DMS53 treated with DMSO at 0.1 percent for 48 hours (cell line): ENCODE data around the gene DTL.
"Not testable (repeated sequence)": the region's sequence is repeated elsewhere in the genome, so short reads cannot be mapped to it uniquely, and the experiment has no call there.

Source experiments
- DNase-seq: peaks from one replicate; lab custom pipeline; 2025; ENCODE audit not compliant: unreplicated experiment; lab: John Stamatoyannopoulos, UW

Gene DTL, protein sequence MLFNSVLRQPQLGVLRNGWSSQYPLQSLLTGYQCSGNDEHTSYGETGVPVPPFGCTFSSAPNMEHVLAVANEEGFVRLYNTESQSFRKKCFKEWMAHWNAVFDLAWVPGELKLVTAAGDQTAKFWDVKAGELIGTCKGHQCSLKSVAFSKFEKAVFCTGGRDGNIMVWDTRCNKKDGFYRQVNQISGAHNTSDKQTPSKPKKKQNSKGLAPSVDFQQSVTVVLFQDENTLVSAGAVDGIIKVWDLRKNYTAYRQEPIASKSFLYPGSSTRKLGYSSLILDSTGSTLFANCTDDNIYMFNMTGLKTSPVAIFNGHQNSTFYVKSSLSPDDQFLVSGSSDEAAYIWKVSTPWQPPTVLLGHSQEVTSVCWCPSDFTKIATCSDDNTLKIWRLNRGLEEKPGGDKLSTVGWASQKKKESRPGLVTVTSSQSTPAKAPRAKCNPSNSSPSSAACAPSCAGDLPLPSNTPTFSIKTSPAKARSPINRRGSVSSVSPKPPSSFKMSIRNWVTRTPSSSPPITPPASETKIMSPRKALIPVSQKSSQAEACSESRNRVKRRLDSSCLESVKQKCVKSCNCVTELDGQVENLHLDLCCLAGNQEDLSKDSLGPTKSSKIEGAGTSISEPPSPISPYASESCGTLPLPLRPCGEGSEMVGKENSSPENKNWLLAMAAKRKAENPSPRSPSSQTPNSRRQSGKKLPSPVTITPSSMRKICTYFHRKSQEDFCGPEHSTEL

DNA sequence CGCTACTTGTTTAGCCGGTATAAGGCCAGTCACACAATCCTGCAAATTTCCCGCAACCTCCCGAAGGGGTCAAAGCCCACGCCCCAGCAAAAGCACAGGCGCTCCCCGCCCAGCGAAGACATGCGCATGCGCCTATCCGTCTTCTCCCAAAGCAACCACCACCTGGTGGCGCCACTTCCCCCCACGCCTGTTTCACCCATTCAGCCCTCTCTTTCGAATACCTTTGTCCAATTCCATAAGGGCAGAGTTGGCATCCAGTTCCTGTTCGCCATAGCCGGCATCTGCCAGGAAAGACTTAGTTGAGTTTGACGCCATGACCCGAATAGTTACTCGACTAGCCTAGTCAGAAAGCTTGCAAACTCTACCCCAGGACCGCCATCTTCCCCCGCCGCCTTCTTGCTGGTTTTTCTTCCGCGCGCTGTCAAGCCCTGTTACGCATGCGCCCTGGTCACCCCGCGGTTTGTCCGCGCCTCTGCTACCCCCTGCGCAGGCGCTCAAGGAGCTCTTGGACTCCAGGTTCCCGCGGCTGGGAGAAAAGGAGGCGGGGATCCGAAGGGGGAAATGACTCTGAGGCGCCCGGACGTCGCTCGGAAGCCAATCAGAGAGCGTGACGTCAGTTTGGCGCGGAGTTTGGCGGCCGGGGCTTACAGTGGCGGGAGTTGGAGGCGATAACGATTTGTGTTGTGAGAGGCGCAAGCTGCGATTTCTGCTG lies at the start of gene DTL, which contains the start of gene INTS7:
Gene DTL, plus strand, starts transcription at position 626 of the 712 bp plus-strand sequence. CDS start 143 bp downstream, outside the sequence.
Gene INTS7, minus strand, starts transcription at position 435 of the 712 bp plus-strand sequence. Its CDS starts 120 bp downstream, at position 315.
- DNase-seq, result peak; percentile 99

DNA sequence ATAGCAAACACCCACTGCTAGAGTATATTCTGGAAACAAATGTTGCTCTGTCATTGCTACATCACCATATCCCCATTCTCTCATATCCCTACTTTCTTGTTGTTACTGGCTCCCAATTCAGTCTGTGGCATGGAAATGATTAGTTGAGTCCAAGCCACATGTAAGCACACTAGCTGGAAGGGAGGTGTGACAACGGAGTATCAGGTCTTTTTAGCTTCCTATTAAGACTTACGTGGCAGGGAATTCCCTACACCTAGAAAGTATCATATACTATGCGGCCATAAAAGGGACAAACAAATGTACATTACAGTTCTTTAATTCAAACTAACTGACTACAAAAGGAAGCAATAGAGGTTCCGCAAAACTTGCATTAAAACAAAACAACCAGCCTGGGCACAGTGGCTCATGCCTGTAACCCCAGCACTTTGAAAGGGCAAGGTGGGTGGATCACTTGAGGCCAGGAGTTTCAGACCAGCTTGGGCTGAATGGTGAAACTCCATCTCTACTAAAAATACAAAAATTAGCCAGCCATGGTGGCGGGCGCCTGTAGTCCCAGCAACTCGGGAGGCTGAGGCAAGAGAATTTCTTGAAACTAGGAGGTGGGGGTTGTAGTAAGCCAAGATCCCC lies 48.8 kb upstream of the DTL start:
- DNase-seq, result no peak

DNA sequence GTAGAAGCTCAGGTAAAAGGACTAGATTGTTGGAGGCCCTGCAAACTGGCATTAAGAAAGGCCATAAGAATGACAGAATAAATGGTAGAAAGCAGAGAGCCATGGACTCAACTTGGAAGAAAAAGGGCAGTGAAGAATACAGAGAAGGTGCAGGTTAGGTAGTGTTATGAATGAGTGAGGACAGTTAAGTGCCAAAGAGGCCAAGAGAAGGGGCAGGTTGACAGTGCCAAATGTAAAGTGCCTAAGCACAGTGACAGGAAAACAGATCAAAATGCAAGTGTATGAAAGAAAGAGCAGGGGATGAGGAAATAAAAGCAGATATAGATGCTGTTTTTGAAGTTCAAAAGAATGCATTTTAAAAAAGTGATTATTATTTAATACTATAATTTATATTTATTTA lies 43.9 kb upstream of the DTL start:
- no peak for DNase-seq

DNA sequence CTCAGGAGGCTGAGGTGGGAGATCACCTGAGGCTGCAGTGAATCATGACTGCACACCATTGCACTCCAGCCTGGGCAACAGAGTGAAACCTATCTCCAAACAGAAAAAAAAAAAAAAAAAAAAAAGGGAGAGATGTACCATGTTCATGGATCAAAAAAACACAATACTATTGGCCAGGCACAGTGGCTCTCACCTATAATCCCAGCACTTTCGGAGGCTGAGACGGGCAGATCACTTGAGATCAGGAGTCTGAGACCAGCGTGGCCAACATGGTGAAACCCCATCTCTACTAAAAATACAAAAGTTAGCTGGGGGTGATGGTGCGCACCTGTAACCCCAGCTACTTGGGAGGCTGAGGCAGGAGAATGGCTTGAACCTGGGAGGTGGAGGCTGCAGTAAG lies 38.1 kb upstream of the DTL start:
- not testable (repeated sequence) for DNase-seq

DNA sequence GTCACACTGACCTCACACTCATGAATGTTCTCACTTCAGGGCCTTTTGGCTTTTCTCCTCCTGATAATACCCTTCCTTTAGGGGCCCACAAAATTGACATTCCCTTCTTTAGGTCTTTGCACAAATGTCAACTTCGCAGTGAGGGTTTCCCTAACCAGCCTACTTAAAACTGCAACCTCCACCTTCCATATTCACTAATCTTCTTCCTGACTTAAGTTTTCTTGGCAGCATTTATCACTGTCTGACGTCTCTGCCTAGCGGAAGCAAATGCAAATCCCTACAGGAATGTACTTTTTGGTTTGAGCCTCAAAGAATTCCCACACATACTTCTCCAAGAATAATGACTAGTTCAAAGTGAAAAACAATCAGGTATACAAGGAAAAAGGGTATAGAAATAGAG lies 33.0 kb upstream of the DTL start:
- no peak for DNase-seq

DNA sequence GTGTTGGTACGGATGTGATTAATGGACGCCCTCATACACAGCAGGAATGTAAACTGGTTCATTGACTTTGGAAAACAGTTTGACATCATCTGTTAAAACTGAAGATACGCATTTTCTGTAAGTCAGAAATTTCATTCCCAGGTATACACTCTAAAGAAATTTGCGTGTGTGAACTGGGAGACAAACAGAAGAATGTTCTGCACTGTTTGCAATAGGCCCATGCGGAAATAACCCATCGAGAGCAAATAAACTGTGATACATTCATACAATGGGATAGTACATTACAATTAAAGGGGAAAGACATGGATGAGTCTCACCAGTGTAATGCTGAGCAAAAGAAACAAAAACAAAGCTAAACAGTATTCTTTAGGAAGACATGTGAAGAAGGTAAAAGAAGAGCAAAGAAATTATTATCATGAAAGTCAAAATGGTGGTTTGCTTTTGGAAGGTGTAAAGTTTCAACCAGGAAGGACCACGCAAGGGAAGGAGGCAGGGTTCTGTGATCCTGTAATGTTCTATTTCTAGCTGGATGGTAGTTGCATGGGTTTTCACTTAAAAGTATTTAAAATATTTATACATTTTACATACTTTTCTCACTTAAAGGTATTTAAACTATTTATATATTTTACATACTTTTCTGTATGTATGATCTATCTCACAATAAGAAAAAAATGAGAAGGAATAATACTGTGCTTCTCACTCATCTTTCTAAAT lies 30.5 kb upstream of the DTL start:
- no peak for DNase-seq

DNA sequence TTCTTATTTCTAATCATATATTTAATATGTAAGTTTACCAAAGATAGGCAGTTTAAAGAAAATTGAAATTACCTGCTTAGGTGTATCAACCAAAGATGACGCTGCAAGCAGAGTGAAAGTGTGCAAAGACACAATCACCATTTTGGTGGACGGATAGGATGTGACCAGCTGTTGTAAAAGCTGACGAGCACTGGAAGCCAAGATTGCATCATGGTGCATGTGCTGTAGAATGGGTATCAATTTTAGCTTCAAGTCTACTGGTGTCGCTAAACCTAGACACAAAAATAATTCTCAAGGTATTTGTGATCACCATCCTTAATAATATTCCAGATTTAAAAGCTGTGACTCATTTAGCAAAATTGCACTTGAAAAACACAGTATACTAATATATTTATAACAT lies 28.4 kb upstream of the DTL start:
- DNase-seq, result no peak

DNA sequence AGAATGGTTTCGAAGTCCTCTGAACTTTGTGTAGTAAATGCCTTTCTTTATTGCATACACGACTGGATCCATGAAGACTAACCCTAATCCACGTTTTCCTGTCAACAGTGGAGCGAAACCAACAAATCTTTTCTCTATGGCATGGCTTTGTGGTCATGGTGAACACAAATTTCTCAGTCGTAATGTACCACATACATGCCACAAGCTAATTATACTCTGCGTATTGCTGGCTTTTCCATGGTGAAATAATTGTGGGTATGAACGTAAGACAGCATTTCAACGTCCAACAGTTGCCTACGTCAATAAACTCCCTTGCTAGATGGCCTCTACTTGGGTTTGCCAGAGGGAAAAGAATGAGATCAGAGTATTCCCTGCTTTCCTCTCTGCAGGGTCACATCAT lies 27.7 kb upstream of the DTL start:
- DNase-seq, result no peak

DNA sequence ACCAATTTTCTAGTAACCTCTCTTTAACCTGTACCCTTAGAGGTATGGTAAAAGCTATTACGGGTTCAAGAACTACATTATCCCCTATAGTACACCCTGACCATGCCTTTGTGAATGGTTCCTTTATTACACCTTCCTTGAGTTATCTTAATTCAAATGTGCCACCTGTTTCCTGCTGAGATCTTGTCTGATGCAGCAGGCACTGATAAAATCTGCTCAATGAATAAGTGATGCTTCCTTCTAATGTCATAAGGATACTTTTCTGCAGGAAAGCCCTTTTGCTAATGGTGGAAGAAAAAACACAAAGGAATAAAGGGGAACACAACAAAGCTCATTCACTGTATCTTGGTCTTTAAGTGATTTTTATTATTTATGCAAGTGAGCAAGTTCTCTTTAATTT lies 26.0 kb upstream of the DTL start:
- no peak for DNase-seq

DNA sequence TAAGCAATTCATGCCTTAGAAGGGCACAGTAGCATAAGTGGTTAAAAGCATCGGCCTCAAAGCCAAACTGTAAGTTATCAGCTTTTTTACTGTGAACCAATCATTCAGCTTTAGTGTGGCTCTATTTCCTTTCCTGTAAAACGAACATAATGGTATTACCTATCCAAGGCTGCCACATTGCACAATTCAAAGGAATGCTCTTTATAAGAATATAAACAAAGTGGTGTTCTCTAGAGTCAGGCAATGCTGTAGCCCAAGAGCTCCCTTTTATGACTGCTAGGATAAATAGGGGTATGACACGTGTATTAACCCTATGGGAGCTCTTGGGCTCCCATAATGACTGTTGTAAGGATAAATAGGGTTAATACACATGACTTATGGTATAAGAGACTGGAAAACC lies 25.5 kb upstream of the DTL start:
- no peak for DNase-seq

DNA sequence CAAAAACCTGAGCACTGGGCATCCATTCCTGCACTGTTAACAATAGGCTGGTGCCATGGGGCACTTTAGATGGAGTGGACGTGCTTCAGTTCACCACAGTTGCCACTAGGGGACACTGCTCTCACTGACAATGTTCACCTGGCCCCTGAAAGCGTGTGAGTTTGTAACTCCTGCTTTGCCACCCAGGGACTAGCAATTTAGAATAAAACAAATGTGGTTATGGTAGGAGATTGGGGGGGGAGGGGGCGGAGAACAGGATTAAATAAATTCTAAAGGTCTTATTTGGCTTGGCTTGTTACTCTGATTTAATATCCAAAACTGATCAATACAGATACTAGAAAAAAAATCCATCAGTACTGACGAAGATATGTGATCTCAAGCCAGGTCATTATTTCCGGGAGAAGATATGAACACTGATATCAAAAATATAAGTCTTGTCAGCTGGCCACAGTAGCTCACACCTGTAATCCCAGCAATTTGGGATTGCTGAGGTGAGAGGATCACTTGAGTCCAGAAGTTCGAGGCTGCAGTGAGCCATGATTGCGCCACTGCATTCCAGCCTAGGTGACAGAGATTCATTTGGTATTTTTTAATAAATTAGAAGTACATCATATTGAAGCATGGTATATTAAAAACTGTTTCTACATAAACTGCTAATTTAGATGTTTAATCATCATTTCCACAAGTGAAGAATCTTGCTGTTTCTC lies 23.4 kb upstream of the DTL start:
- DNase-seq, result peak; percentile 64

DNA sequence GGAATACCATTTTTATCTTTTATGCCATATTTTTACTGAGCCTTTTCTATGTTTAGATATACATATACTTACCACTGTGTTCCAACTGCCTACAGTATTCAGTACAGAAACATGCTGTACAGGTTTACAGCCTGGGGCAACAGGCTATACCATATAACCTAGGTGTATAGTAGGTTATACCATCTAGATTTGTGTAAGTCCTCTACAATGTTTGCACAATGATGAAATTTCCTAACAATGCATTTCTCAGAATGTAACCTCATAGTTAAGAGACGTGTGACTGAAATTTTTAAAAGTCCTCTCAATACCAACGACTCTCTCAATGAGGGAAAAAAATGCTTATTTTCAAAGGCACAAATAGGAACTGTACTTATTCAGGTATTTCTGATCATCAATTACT lies 21.9 kb upstream of the DTL start:
- DNase-seq, result peak; percentile 6

DNA sequence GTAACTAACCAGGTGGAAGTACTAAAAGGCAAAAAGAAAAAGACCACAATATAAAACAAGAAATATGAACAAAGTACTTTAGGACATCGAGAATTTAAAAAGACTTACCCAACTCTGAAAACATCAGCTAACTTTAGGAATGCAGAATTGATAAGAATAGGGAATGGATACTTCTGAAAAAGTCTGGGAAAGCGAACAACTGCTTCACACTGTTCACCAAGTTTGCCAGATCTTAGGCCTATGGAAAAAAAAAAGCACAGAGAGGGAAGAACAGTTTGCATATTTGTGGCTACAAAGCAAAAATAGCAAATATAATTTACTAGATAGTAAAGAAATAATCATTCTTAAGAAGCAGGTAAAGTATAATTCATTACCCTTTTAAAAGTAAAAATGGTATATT lies 14.6 kb upstream of the DTL start:
- no peak for DNase-seq

DNA sequence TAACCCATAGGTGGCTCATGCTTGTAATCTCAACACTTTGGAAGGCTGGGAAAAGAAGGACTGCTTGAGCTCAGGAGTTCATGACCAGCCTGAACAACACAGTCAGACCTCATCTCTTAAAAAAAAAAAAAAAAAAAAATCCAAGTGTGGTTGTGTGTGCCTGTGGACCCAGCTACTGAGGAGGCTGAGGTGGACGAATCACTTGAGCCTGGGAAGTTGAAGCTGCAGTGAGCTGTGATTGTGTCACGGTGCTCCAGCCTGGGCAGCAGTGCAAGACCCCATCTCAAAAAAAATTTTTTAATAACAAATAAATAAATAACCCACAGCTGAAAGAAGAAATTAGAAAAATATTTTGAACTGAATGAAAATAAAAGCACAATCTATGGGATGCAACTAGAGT lies 14.0 kb upstream of the DTL start:
- DNase-seq, result no peak

DNA sequence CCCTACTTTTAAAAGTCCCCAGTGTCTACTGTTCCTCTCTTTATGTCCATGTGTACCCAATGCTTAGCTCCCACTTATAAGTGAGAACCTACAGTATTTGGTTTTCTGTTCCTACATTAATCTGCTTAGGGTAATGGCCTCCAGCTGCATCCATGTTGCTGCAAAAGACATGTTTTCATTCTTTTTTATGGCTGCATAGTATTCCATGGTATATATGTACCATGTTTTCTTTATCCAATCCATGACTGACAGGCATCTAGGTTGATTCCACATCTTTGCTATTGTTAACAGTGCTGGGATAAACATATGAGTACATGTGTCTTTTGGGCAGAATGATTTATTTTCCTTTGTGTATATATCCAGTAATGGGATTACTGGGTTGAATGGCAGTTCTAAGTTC lies 12.6 kb upstream of the DTL start:
- DNase-seq, result not testable (repeated sequence)

DNA sequence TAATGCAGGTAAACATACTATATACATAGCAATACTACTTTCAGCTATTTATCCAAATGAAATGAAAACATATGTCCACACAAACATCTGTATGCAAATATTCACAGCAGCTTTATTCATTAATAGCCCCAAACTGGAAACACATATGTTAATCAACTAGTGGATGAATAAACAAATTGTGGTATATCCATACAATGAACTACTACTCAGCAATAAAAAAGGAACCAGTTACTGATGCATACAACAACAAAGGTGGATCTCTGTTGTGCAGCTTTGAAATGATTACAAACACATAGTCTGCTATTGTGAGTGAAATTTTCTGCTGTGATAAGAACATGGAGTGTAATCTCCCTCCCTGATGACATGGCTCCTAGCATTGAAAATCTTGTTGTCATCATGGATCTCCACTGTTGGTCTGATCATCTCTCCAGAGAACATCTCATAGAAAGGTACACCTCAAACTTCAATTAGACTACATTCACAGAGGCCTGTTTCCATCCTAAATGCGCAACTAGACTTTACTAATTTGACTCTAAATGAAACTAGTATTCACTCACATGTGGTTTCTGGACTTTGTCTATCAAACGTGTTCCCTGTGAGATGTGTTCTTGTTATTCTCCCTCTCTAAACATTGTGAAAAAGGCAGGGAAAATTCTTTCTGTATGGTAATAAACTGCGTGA lies 10.9 kb upstream of the DTL start:
- DNase-seq, result no peak

DNA sequence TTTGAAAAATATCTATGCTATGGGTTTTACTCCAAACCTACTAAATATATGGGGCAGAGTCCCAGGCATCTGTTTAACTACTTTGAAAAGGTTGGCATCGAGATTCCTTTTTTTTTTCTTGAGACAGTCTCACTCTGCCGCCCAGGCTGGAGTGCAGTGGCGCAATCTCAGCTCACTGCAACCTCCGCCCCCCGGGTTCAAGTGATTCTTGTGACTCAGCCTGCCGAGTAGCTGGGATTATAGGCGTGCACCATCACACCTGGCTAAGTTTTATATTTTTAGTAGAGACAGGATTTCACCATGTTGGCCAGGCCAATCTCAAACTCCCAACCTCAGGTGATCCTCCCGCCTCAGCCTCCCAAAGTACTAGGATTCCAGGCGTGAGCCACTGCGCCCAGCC lies 7.8 kb upstream of the DTL start:
- DNase-seq, result not testable (repeated sequence)

DNA sequence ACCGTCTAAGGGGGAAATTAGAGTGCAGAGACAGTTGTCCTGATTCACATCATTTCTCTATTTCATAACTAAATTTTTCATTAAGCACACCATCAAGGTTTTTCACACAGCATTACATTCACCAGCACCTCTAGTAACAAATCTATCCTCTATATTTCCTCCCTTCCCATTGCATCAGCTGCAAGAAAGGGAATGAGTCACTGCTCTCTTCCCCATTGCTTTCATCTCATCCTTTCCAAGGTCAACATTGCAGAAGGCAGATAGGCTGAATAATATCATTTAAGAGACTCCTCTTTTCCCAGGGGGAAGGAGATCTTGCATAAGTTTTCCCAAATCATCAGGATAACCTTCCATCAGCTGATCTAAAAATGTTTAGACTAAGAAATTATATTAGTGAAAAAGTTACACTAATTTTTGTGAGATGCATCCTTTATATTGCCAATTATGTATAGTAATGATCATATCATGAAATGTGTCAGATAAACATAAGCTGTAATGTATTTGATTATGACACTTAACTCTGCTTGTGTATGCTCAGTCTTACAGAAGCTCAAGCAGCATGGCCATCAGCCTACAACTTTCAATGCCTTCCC lies 4.5 kb upstream of the DTL start:
- DNase-seq, result peak; percentile 93

DNA sequence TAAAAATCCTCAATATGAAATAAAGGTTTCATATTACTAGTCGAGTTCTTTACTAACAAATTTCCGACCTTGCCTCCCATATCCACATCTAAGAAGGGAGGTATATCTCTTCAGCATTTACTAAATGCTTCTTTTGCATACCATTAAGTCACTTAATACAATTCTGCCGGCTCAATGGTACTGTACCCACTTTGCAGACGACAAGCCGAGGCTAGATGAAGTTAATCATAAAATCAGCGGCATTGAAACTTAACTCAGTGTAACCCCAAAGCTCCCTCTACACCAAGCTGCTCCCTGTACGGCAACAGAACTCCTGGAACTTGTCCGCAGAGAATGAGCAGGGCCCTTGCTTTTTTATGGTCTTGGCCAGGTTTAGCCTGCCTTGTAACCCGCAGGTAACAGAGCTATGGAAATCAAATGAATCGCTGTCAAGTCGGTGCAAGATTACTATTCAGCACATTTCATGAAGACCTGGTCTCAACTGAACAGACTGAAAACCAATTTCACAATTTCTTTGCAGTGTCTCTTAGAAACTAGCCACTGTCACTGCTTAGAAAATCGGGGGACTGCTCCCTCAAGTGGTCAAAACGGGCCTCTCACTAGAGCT lies 929 bp upstream of the DTL start:
- DNase-seq, result no peak
